ENCODE measurements around the gene MRNIP. TPM values are rescaled to one million over a fixed set of nuclear protein-coding genes. Genes with fewer than 3 reads are reported as not detected.

The MRNIP gene
- total RNA-seq, 1 experiment from 2014 or later: 37.8 TPM

DNA sequence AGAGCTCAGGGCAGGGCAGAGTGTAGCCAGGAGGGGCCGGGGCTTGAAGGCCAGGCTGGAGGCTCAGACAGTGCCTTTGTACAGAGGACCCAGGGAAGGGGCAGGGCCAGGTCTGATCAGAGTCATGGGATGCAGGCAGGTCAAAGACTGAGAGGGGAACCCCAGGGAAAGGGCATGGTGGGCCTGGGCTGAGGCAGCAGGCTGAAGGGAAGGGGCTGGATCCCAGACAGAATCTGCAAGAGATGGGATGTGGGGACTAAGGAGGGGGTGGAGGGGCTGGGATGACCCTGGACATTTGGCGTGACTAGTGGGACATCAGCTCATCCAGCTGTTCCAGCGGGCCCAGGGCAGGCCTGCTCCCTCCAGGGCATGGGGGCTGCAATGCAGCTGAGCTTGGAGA lies 15.5 kb upstream of the MRNIP start:
- Mint-ChIP-seq H3K4me3 (ENCODE audit: unreplicated experiment) (no peak overlapping the region), H3K36me3 (ENCODE audit: insufficient read depth, unreplicated experiment) (peaks cover 37% of the 10 kb centered on the region), H3K27ac (ENCODE audit: unreplicated experiment) (no peak overlapping the region), H3K27me3 (ENCODE audit: insufficient read depth, unreplicated experiment) (no peaks in the 10 kb centered on the region), H3K4me1 (ENCODE audit: low read depth, unreplicated experiment) (no peaks in the 10 kb centered on the region), H3K9me3 (ENCODE audit: unreplicated experiment) (no peaks in the 10 kb centered on the region)
- TF ChIP-seq, protein P1, sequence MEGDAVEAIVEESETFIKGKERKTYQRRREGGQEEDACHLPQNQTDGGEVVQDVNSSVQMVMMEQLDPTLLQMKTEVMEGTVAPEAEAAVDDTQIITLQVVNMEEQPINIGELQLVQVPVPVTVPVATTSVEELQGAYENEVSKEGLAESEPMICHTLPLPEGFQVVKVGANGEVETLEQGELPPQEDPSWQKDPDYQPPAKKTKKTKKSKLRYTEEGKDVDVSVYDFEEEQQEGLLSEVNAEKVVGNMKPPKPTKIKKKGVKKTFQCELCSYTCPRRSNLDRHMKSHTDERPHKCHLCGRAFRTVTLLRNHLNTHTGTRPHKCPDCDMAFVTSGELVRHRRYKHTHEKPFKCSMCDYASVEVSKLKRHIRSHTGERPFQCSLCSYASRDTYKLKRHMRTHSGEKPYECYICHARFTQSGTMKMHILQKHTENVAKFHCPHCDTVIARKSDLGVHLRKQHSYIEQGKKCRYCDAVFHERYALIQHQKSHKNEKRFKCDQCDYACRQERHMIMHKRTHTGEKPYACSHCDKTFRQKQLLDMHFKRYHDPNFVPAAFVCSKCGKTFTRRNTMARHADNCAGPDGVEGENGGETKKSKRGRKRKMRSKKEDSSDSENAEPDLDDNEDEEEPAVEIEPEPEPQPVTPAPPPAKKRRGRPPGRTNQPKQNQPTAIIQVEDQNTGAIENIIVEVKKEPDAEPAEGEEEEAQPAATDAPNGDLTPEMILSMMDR (IDR thresholded peaks at IDR 0.05; ENCODE audit: insufficient read depth in 1 of 2, low read depth in 1 of 2, low read length in 1 of 2, severe bottlenecking in 1 of 2, unreplicated experiment in 1 of 2): no peak
- ChIA-PET CTCF (interaction anchor here (0.7 kb wide), 1 partner anchor 10 kb away, joined by 4 read pairs; no protein-coding TSS in a partner anchor), POLR2A (no interaction called here)
- no peak for DNase-seq
- Histone ChIP-seq H3K4me3 (ENCODE audit: low read depth, low read length) (no peak overlapping the region), H3K9me3 (no peaks in the 10 kb centered on the region), H3K27me3 (replicated peaks; ENCODE audit: control insufficient read depth, insufficient read depth, low read length) (no peaks in the 10 kb centered on the region), H3K36me3 (ENCODE audit: control insufficient read depth, insufficient read depth, low read length) (peaks cover 2% of the 10 kb centered on the region), H3K4me1 (no peaks in the 10 kb centered on the region)
- BruUV-seq (replicated peaks): no TSS peak
- intact Hi-C loops (cut with micrococcal nuclease; ENCODE audit: unreplicated experiment): no loop called here

- POLR2A ChIA-PET: no interaction called here
- H3K4me1 Mint-ChIP-seq (ENCODE audit: low read depth, unreplicated experiment): no peaks in the 10 kb centered on the region
- no peaks in the 10 kb centered on the region for H3K27me3 ChIP-seq (replicated peaks; ENCODE audit: control insufficient read depth, insufficient read depth, low read length)
- TF ChIP-seq, protein P1 (IDR thresholded peaks at IDR 0.05; ENCODE audit: insufficient read depth in 1 of 2, low read depth in 1 of 2, low read length in 1 of 2, severe bottlenecking in 1 of 2, unreplicated experiment in 1 of 2): no peak
- H3K4me3 ChIP-seq (ENCODE audit: low read depth, low read length): no peak overlapping the region
- no peak overlapping the region for H3K4me3 Mint-ChIP-seq (ENCODE audit: unreplicated experiment)
- no peaks in the 10 kb centered on the region for H3K9me3 Mint-ChIP-seq (ENCODE audit: unreplicated experiment)
- peaks cover 38% of the 10 kb centered on the region for H3K36me3 Mint-ChIP-seq (ENCODE audit: insufficient read depth, unreplicated experiment)
- peaks cover 2% of the 10 kb centered on the region for H3K36me3 ChIP-seq (ENCODE audit: control insufficient read depth, insufficient read depth, low read length)
- BruUV-seq (replicated peaks): no TSS peak
- no peak for DNase-seq
- intact Hi-C loops (cut with micrococcal nuclease; ENCODE audit: unreplicated experiment): no loop called here
- no peaks in the 10 kb centered on the region for H3K9me3 ChIP-seq
- no peaks in the 10 kb centered on the region for H3K27me3 Mint-ChIP-seq (ENCODE audit: insufficient read depth, unreplicated experiment)
- H3K27ac Mint-ChIP-seq (ENCODE audit: unreplicated experiment): no peak overlapping the region
- CTCF ChIA-PET: interaction anchor here (0.7 kb wide), 1 partner anchor 9 kb away, joined by 4 read pairs; no protein-coding TSS in a partner anchor
- H3K4me1 ChIP-seq: no peaks in the 10 kb centered on the region
Observed at GRCh38 chr5:179873588-179874110, 15.0 kb upstream of the MRNIP start.

GRCh38 chr5:179872828-179873575 lies 14.4 kb upstream of the MRNIP start:
- Histone ChIP-seq H3K4me3 (ENCODE audit: low read depth, low read length) (no peak overlapping the region), H3K4me1 (no peaks in the 10 kb centered on the region), H3K27me3 (replicated peaks; ENCODE audit: control insufficient read depth, insufficient read depth, low read length) (no peaks in the 10 kb centered on the region), H3K9me3 (no peaks in the 10 kb centered on the region), H3K36me3 (ENCODE audit: control insufficient read depth, insufficient read depth, low read length) (peaks cover 2% of the 10 kb centered on the region)
- TF ChIP-seq, protein P1 (IDR thresholded peaks at IDR 0.05; ENCODE audit: insufficient read depth in 1 of 2, low read depth in 1 of 2, low read length in 1 of 2, severe bottlenecking in 1 of 2, unreplicated experiment in 1 of 2): no peak
- H3K36me3 Mint-ChIP-seq (ENCODE audit: insufficient read depth, unreplicated experiment): peaks cover 44% of the 10 kb centered on the region
- CTCF ChIA-PET: no interaction called here
- H3K27me3 Mint-ChIP-seq (ENCODE audit: insufficient read depth, unreplicated experiment): no peaks in the 10 kb centered on the region
- no peaks in the 10 kb centered on the region for H3K9me3 Mint-ChIP-seq (ENCODE audit: unreplicated experiment)
- intact Hi-C loops (cut with micrococcal nuclease; ENCODE audit: unreplicated experiment): no loop called here
- POLR2A ChIA-PET: no interaction called here
- no peaks in the 10 kb centered on the region for H3K4me1 Mint-ChIP-seq (ENCODE audit: low read depth, unreplicated experiment)
- H3K4me3 Mint-ChIP-seq (ENCODE audit: unreplicated experiment): no peak overlapping the region
- DNase-seq: no peak
- BruUV-seq (replicated peaks): no TSS peak
- H3K27ac Mint-ChIP-seq (ENCODE audit: unreplicated experiment): no peak overlapping the region

All from Caco-2 (cell line).